ENCODE measurements around the gene BMF. TPM values are rescaled to one million over a fixed set of nuclear protein-coding genes. Genes with fewer than 3 reads are reported as not detected.
"Not testable (repeated sequence)": the region's sequence is repeated elsewhere in the genome, so short reads cannot be mapped to it uniquely, and the experiment has no call there.

BMF gene
- total RNA-seq, 1 donor = 31.6 TPM

GRCh38 chr15:40135846-40136450 lies 27.3 kb upstream of the BMF start:
- H3K9me3 ChIP-seq (ENCODE audit: low read depth, low read length); H3K4me1 ChIP-seq (ENCODE audit: insufficient read depth, low read length); H3K4me3 ChIP-seq (ENCODE audit: low read length); H3K27me3 ChIP-seq (ENCODE audit: insufficient read depth, low read length): not testable (repeated sequence)

GRCh38 chr15:40134885-40135284 lies 26.2 kb upstream of the BMF start:
- Histone ChIP-seq H3K4me1 (ENCODE audit: insufficient read depth, low read length) (no peaks in the 10 kb centered on the region), H3K27me3 (ENCODE audit: insufficient read depth, low read length) (no peaks in the 10 kb centered on the region), H3K4me3 (ENCODE audit: low read length) (no peak overlapping the region), H3K9me3 (ENCODE audit: low read depth, low read length) (no peaks in the 10 kb centered on the region)

DNA sequence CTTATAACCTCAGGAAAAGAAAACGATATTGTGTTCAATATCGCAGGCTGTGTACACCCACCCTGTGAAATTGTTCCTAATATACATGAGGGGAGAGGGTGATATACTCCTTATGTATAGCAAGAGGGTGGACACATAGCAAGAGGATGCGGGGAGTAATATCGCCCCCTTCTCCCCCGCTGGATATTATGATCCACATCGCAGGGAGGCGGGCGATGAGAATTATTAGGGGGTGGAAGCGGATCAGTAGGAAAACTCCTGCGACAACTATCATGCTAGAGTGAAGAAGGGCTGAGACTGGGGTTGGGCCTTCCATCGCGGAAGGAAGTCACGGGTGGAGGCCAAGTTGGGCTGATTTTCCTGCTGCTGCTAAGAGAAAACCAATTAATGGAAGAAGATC lies 24.9 kb upstream of the BMF start:
- Histone ChIP-seq H3K4me1 (ENCODE audit: insufficient read depth, low read length) (no peaks in the 10 kb centered on the region), H3K4me3 (ENCODE audit: low read length) (no peak overlapping the region), H3K9me3 (ENCODE audit: low read depth, low read length) (no peaks in the 10 kb centered on the region), H3K27me3 (ENCODE audit: insufficient read depth, low read length) (no peaks in the 10 kb centered on the region)

DNA sequence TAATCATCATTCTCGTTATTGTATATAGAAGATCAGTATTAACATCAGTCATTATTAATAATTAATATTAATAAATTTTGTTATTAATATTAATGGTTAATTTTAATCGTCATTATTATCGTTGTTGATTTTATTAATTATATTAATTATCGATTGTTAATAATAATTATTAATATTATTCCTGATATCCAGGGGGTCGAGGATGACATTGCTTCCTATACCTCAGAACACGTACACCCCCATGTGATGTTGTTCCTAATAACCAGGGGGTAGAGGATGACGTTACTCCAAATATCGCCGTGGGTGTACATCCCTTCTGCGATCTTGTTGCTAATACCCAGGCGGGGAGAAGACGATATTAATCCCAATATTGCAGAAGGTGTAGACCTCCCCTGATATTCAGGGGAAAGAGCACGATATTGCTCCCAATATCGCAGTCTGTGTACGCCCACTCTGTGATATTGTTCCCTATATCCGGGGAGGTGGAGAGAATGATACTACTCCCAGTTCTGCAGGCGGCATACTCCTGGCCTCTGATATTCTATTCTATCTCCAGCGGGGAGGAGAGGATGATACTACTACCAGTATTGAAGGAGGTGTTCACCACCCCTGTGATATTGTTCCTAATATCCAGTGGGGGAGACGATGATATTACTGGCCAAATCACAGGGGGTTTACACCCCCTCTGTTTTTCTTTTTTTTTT lies 22.3 kb upstream of the BMF start:
- no peaks in the 10 kb centered on the region for H3K27me3 ChIP-seq (ENCODE audit: insufficient read depth, low read length)
- no peaks in the 10 kb centered on the region for H3K9me3 ChIP-seq (ENCODE audit: low read depth, low read length)
- no peak overlapping the region for H3K4me3 ChIP-seq (ENCODE audit: low read length)
- H3K4me1 ChIP-seq (ENCODE audit: insufficient read depth, low read length) = no peaks in the 10 kb centered on the region

DNA sequence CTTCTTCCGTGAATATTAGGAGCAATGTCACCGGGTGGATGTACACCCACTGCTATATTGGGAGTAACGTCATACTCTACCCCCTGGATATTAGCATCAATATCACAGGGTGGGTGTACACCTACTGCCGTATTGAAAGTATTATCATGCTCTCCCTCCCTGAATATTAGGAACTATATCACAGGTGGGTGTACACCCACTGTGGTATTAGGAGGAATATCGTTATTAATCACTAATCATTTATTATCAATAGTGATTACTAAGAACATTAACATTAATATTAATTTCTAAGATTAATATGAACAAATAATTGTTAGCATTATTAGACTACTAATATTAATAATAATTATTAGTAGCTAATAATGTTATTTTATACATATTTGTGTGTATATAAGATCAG lies 21.4 kb upstream of the BMF start:
- H3K27me3 ChIP-seq (ENCODE audit: insufficient read depth, low read length) = no peaks in the 10 kb centered on the region
- no peaks in the 10 kb centered on the region for H3K4me1 ChIP-seq (ENCODE audit: insufficient read depth, low read length)
- H3K9me3 ChIP-seq (ENCODE audit: low read depth, low read length) = no peaks in the 10 kb centered on the region
- H3K4me3 ChIP-seq (ENCODE audit: low read length) = no peak overlapping the region

DNA sequence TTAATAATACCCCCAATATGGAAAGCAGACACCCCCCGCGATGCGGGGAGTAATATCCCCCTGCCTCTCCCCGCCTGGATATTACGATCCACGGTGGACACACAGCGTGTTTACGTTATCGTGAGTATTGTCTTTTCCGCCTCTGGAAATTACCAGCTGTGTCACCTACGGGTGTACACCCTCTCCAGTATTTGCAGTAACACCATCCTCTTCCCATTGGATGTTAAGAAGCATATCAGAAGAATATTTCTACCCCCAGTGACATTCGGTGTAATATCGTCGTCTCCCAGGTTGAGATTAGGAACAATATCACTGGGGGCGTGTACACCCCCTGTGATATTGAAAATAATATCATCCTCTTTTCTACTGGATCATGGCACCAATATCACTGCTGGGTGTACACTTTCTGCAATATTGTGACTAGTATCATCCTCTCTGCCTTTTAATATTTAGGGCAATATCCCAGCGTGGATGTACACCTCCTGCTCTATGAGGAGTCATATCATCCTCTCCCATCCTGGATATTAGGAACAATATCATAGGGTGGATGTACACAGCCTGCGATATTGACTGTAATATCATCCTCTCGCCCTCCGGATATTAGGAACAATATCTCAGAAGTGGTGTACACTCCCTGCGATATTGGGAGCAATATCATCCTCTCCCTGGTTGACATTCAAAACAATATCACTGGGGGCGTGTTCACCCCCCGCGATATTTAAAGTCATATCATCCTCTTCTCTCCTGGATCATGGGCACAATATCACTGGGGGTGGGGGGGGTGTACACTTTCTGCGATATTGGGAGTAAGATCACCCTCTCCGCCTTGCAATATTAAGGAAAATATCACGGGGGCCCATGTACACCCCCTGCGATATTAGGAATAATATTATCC lies 20.3 kb upstream of the BMF start:
- Histone ChIP-seq H3K4me3 (ENCODE audit: low read length) (no peak overlapping the region), H3K27me3 (ENCODE audit: insufficient read depth, low read length) (no peaks in the 10 kb centered on the region), H3K9me3 (ENCODE audit: low read depth, low read length) (no peaks in the 10 kb centered on the region), H3K4me1 (ENCODE audit: insufficient read depth, low read length) (no peaks in the 10 kb centered on the region)

GRCh38 chr15:40125950-40126349 lies 17.3 kb upstream of the BMF start:
- H3K4me3 ChIP-seq (ENCODE audit: low read length) = no peak overlapping the region
- no peaks in the 10 kb centered on the region for H3K9me3 ChIP-seq (ENCODE audit: low read depth, low read length)
- no peaks in the 10 kb centered on the region for H3K27me3 ChIP-seq (ENCODE audit: insufficient read depth, low read length)
- peaks cover 8% of the 10 kb centered on the region for H3K4me1 ChIP-seq (ENCODE audit: insufficient read depth, low read length)

DNA sequence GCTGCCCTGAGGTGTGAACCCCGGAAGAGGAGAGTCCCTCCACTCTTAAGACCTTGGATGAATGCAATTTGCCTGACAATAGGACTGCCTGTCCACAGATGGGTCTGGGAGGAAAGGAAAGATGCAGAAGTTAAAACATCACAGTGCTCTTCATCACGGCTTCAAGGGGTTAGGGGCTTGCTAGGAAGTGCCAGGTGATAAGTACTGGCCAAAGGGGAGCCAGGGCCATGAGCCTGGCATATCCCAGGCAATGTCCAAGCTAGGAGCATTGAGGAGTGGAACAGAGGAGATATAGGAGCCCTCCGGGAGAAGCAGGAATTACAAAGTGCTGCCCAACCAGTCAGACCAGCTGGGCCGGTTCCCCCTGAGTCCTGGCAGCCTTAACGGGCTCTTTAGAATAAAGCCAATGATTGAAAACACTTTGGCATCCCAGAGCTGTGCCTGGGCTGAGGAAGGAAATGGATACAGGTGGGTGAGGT lies 16.2 kb upstream of the BMF start:
- not testable (repeated sequence) for H3K9me3 ChIP-seq (ENCODE audit: low read depth, low read length); H3K4me3 ChIP-seq (ENCODE audit: low read length); H3K4me1 ChIP-seq (ENCODE audit: insufficient read depth, low read length); H3K27me3 ChIP-seq (ENCODE audit: insufficient read depth, low read length)

DNA sequence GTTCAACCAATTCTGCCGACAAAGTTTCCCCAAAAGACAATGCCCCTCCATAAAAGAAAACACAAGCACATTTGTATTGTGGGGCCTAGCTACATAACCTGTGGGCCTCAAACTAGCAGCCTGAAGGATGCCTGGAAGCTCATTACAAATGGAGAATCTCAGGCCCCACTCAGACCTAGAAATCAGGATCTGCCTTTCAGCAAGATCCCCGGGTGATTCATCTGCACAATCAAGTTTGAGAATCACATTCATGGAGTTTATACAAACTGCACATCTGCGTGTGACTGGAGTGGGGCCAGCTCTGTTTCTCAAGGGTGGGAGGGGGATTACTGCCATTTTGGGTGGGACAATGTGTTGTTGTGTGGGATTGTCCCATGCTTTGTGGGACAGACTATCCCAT lies 15.7 kb upstream of the BMF start:
- not testable (repeated sequence) for H3K4me3 ChIP-seq (ENCODE audit: low read length); H3K9me3 ChIP-seq (ENCODE audit: low read depth, low read length); H3K4me1 ChIP-seq (ENCODE audit: insufficient read depth, low read length); H3K27me3 ChIP-seq (ENCODE audit: insufficient read depth, low read length)

DNA sequence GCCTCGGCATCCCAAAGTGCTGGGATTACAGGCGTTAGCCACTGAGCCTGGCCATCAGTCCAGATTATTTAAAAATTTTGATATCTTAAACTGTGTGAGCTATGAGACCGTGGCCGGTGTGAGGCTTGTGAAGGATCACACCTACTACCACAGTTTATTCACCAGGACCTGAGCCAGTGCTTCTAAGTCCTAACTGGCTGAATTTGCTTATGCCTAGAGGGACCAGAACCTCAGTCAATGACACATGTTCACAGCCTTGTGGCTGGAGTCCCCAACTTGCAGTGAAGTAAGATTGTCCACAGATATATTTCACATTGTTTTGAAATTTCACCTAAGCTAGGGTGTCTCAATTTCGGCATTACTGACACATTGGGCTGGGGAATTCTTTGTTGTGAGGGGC lies 15.2 kb upstream of the BMF start:
- H3K4me1 ChIP-seq (ENCODE audit: insufficient read depth, low read length); H3K9me3 ChIP-seq (ENCODE audit: low read depth, low read length); H3K27me3 ChIP-seq (ENCODE audit: insufficient read depth, low read length); H3K4me3 ChIP-seq (ENCODE audit: low read length): not testable (repeated sequence)

DNA sequence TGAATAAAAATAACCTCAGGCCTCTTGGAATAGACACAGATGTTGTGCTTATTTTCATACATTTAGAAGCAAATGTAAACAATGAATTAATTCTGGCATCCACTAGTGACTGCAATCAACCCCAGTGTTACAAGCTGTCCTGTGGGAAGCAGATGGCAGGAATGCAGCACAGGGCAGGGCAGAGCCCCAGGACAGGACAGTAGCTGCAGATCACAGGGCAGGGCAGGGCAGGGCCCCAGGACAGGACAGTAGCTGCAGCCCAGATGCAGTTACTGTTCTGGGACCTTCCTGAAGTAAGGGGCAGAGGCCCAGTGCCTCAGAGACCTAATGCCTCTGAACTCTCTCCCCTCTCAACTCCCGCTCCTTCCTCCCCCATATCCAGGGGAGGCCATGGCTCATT lies 14.3 kb upstream of the BMF start:
- not testable (repeated sequence) for H3K4me1 ChIP-seq (ENCODE audit: insufficient read depth, low read length); H3K4me3 ChIP-seq (ENCODE audit: low read length); H3K27me3 ChIP-seq (ENCODE audit: insufficient read depth, low read length); H3K9me3 ChIP-seq (ENCODE audit: low read depth, low read length)

- no peak overlapping the region for H3K4me3 ChIP-seq (ENCODE audit: low read length)
- H3K27me3 ChIP-seq (ENCODE audit: insufficient read depth, low read length) = no peaks in the 10 kb centered on the region
- no peaks in the 10 kb centered on the region for H3K9me3 ChIP-seq (ENCODE audit: low read depth, low read length)
These were observed 13.4 kb upstream of the BMF start for GRCh38 chr15:40121911-40122638.

GRCh38 chr15:40118473-40118872 lies 9.8 kb upstream of the BMF start:
- Histone ChIP-seq H3K4me1 (ENCODE audit: insufficient read depth, low read length) (peaks cover 21% of the 10 kb centered on the region), H3K27me3 (ENCODE audit: insufficient read depth, low read length) (no peaks in the 10 kb centered on the region), H3K4me3 (ENCODE audit: low read length) (no peak overlapping the region), H3K9me3 (ENCODE audit: low read depth, low read length) (no peaks in the 10 kb centered on the region)

More at GRCh38 chr15:40121911-40122638, 13.4 kb upstream of the BMF start:
- peaks cover 8% of the 10 kb centered on the region for H3K4me1 ChIP-seq (ENCODE audit: insufficient read depth, low read length)

GRCh38 chr15:40115670-40116093 lies 7.0 kb upstream of the BMF start:
- peaks cover 12% of the 10 kb centered on the region for H3K4me1 ChIP-seq (ENCODE audit: insufficient read depth, low read length)
- H3K9me3 ChIP-seq (ENCODE audit: low read depth, low read length) = no peaks in the 10 kb centered on the region
- H3K4me3 ChIP-seq (ENCODE audit: low read length) = no peak overlapping the region
- no peaks in the 10 kb centered on the region for H3K27me3 ChIP-seq (ENCODE audit: insufficient read depth, low read length)

GRCh38 chr15:40115106-40115505 lies 6.4 kb upstream of the BMF start:
- H3K27me3 ChIP-seq (ENCODE audit: insufficient read depth, low read length); H3K9me3 ChIP-seq (ENCODE audit: low read depth, low read length); H3K4me3 ChIP-seq (ENCODE audit: low read length): not testable (repeated sequence)
- peaks cover 12% of the 10 kb centered on the region for H3K4me1 ChIP-seq (ENCODE audit: insufficient read depth, low read length)
